Measurements from ENCODE around the gene CHRM2. TPM values are rescaled to one million over a fixed set of nuclear protein-coding genes. Genes with fewer than 3 reads are reported as not detected.

CHRM2 gene
- total RNA-seq, 2 experiments from 2014 or later, result not detected

- H3K27ac ChIP-seq (ENCODE audit: low read depth, low read length, poor library complexity, severe bottlenecking), result no peak overlapping the region
- intact Hi-C loops (cut with micrococcal nuclease; ENCODE audit: unreplicated experiment), result no loop called here
- no peak for TF ChIP-seq CTCF (conservative IDR thresholded peaks at IDR 0.05; ENCODE audit: low read length)
- no peak for TF ChIP-seq EZH2phosphoT487 (IDR thresholded peaks at IDR 0.05; ENCODE audit: borderline replicate concordance, low read depth, low read length)
- H3K4me3 ChIP-seq (ENCODE audit: low read depth, low read length, poor library complexity, severe bottlenecking), result no peak overlapping the region
- no peaks in the 10 kb centered on the region for H3K9me2 ChIP-seq (ENCODE audit: insufficient read depth, low read length)
- ChIA-PET POLR2A (no interaction called here), CTCF (ENCODE audit: unreplicated experiment) (no interaction called here)
- BruUV-seq (replicated peaks), result no TSS peak
- H3K36me3 ChIP-seq (ENCODE audit: insufficient read depth, low read length), result no peaks in the 10 kb centered on the region
- no peak overlapping the region for H2AFZ ChIP-seq (ENCODE audit: low read length)
- H4K20me1 ChIP-seq (ENCODE audit: insufficient read depth, low read length), result no peaks in the 10 kb centered on the region
- DNase-seq (ENCODE audit: low spot score), result no peak
- H3K9me3 ChIP-seq (ENCODE audit: low read length), result no peaks in the 10 kb centered on the region; the same call in 1 of the 2 replicates
- H3K79me2 ChIP-seq (ENCODE audit: insufficient read depth, low read depth, low read length), result no peaks in the 10 kb centered on the region
- no peak overlapping the region for H3K4me2 ChIP-seq (ENCODE audit: low read length)
- no peaks in the 10 kb centered on the region for H3K4me1 ChIP-seq (ENCODE audit: insufficient read depth, low read length, poor library complexity, severe bottlenecking)
Observed at GRCh38 chr7:136958016-136958415, 89.6 kb downstream of the CHRM2 start.

GRCh38 chr7:136964347-136964746 lies 95.9 kb downstream of the CHRM2 start:
- H3K4me2 ChIP-seq (ENCODE audit: low read length), result no peak overlapping the region
- DNase-seq (ENCODE audit: low spot score), result no peak
- H3K79me2 ChIP-seq (ENCODE audit: insufficient read depth, low read depth, low read length), result no peaks in the 10 kb centered on the region
- no TSS peak for BruUV-seq (replicated peaks)
- intact Hi-C loops (cut with micrococcal nuclease; ENCODE audit: unreplicated experiment), result no loop called here
- no peak overlapping the region for H2AFZ ChIP-seq (ENCODE audit: low read length)
- no peaks in the 10 kb centered on the region for H3K9me2 ChIP-seq (ENCODE audit: insufficient read depth, low read length)
- ChIA-PET CTCF (ENCODE audit: unreplicated experiment) (no interaction called here), POLR2A (no interaction called here)
- no peaks in the 10 kb centered on the region for H3K9me3 ChIP-seq (ENCODE audit: low read length)
- H4K20me1 ChIP-seq (ENCODE audit: insufficient read depth, low read length), result no peaks in the 10 kb centered on the region
- no peaks in the 10 kb centered on the region for H3K4me1 ChIP-seq (ENCODE audit: insufficient read depth, low read length, poor library complexity, severe bottlenecking)
- H3K4me3 ChIP-seq (ENCODE audit: low read depth, low read length, poor library complexity, severe bottlenecking), result no peak overlapping the region
- no peak overlapping the region for H3K27ac ChIP-seq (ENCODE audit: low read depth, low read length, poor library complexity, severe bottlenecking)
- TF ChIP-seq EZH2phosphoT487 (IDR thresholded peaks at IDR 0.05; ENCODE audit: borderline replicate concordance, low read depth, low read length), result no peak
- no peak for TF ChIP-seq CTCF (conservative IDR thresholded peaks at IDR 0.05; ENCODE audit: low read length)
- H3K36me3 ChIP-seq (ENCODE audit: insufficient read depth, low read length), result no peaks in the 10 kb centered on the region

DNA sequence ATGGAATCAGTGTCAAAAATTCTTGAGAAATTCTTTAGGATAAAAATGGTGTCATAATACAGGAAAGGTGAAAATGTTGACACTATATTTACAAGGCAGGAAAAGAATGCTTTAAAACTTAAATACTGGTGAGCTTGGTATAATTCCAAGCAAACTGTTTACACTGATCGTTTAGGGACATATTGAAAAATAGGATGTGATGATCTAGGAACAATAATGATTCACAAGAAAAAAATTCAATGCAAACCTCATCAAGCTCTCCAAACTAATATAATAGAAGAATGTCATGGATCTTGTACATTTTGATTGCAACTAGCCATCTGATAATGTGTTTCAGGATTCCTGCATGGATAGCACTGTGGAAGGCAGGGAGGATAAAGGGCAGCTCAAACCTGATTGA lies 98.4 kb downstream of the CHRM2 start:
- no peak overlapping the region for H3K27ac ChIP-seq (ENCODE audit: low read depth, low read length, poor library complexity, severe bottlenecking)
- no peaks in the 10 kb centered on the region for H3K9me2 ChIP-seq (ENCODE audit: insufficient read depth, low read length)
- H4K20me1 ChIP-seq (ENCODE audit: insufficient read depth, low read length), result no peaks in the 10 kb centered on the region
- TF ChIP-seq EZH2phosphoT487 (IDR thresholded peaks at IDR 0.05; ENCODE audit: borderline replicate concordance, low read depth, low read length) (no peak), CTCF (conservative IDR thresholded peaks at IDR 0.05; ENCODE audit: low read length) (no peak)
- no TSS peak for BruUV-seq (replicated peaks)
- H3K4me3 ChIP-seq (ENCODE audit: low read depth, low read length, poor library complexity, severe bottlenecking), result no peak overlapping the region
- POLR2A ChIA-PET, result interaction anchor here (0.6 kb wide), 1 partner anchor 1111 kb away, joined by 3 read pairs; no protein-coding TSS in a partner anchor
- no peaks in the 10 kb centered on the region for H3K36me3 ChIP-seq (ENCODE audit: insufficient read depth, low read length)
- no peaks in the 10 kb centered on the region for H3K9me3 ChIP-seq (ENCODE audit: low read length)
- no peak for DNase-seq (ENCODE audit: low spot score)
- CTCF ChIA-PET (ENCODE audit: unreplicated experiment), result no interaction called here
- no peaks in the 10 kb centered on the region for H3K79me2 ChIP-seq (ENCODE audit: insufficient read depth, low read depth, low read length)
- H3K4me1 ChIP-seq (ENCODE audit: insufficient read depth, low read length, poor library complexity, severe bottlenecking), result no peaks in the 10 kb centered on the region
- intact Hi-C loops (cut with micrococcal nuclease; ENCODE audit: unreplicated experiment), result no loop called here
- no peak overlapping the region for H3K4me2 ChIP-seq (ENCODE audit: low read length)
- H2AFZ ChIP-seq (ENCODE audit: low read length), result no peak overlapping the region
